Measurements from ENCODE around the gene SS18.

Gene SS18

DNA sequence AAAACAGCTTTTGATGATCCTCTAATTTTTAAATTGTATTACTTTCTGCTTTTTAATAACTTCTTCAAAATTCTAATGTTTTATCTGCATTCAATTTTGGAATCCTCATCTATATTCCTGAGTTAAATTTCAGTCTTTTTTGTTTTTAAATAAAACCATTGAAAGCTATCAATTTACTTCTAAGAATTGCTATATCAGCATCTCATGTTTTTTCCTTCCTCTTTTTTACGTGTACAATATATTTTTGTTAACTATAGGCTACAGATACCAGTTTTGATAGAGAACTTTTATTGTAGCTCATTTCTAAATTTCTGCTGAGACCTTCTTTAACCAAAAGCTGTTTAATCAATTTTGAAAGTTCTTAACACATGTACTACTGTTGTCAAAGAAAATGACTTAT, 84.5 kb downstream of the SS18 start:
- Histone ChIP-seq H3K9me2 (ENCODE audit: low read depth, low read length) (no peaks in the 10 kb centered on the region), H3K4me1 (ENCODE audit: insufficient read depth, low read length, severe bottlenecking) (no peaks in the 10 kb centered on the region), H3K9me3 (ENCODE audit: low read length) (no peaks in the 10 kb centered on the region), H3K79me2 (ENCODE audit: insufficient read depth, low read length) (no peaks in the 10 kb centered on the region), H3K9ac (ENCODE audit: low read length) (no peak overlapping the region), H4K20me1 (ENCODE audit: insufficient read depth, low read length) (no peaks in the 10 kb centered on the region), H2AFZ (ENCODE audit: low read length) (no peak overlapping the region), H3K27ac (ENCODE audit: low read depth, low read length, poor library complexity, severe bottlenecking) (no peak overlapping the region), H3K4me2 (ENCODE audit: low read length) (no peak overlapping the region), H3F3A (ENCODE audit: insufficient read depth, low read length) (0 out of 2 replicates have a peak, but pooled peaks cover 6% of the 10 kb centered on the region), H3K4me3 (ENCODE audit: low read depth, low read length, poor library complexity, severe bottlenecking) (no peak overlapping the region), H3K36me3 (ENCODE audit: insufficient read depth, low read length) (peaks cover 4% of the 10 kb centered on the region), H3K27me3 (ENCODE audit: insufficient read depth, low read length) (no peaks in the 10 kb centered on the region)
- TF ChIP-seq, protein P1, sequence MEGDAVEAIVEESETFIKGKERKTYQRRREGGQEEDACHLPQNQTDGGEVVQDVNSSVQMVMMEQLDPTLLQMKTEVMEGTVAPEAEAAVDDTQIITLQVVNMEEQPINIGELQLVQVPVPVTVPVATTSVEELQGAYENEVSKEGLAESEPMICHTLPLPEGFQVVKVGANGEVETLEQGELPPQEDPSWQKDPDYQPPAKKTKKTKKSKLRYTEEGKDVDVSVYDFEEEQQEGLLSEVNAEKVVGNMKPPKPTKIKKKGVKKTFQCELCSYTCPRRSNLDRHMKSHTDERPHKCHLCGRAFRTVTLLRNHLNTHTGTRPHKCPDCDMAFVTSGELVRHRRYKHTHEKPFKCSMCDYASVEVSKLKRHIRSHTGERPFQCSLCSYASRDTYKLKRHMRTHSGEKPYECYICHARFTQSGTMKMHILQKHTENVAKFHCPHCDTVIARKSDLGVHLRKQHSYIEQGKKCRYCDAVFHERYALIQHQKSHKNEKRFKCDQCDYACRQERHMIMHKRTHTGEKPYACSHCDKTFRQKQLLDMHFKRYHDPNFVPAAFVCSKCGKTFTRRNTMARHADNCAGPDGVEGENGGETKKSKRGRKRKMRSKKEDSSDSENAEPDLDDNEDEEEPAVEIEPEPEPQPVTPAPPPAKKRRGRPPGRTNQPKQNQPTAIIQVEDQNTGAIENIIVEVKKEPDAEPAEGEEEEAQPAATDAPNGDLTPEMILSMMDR (IDR thresholded peaks at IDR 0.05; ENCODE audit: low read length), result no peak
- no peak for TF ChIP-seq EZH2 (IDR thresholded peaks at IDR 0.05; ENCODE audit: borderline replicate concordance, low read length)

DNA sequence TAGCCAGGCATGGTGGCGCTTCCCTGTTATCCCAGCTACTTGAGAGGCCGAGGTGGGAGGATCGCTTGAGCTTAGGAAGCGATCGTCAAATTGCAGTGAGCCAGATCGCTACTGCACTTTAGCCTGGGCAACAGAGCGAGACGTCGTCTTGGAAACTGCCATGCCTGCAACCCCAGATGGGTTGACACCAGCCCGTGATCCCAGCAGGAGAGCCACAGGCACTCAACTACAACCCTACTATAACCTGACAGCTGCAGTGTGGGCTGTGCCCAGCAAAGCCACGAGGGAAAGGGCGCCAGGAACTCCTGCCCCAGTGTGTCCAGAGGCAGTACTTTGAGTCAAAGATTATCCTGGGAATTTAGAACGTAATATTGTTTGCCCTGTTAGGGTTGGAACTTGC, 85.6 kb downstream of the SS18 start:
- no peak overlapping the region for H2AFZ ChIP-seq (ENCODE audit: low read length)
- H3K4me1 ChIP-seq (ENCODE audit: insufficient read depth, low read length, severe bottlenecking), result no peaks in the 10 kb centered on the region

DNA sequence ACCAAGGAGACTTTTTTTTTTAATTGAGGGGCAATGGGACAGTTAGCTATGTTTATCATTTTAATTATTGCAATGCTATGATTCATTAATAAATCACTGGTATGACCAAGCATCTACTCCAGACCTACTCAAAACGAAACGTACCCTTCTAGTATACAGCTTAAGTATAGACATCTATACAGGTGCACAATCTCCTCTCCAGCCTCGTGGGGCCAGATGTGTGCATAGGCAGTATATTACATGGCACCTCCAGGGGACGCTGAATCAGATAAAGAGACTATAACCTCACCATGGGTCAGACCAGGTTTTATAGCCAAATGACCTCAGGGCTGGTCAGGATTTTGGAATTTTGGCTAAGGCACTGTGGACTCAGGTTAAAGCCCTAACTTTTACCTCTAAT, 86.6 kb downstream of the SS18 start:
- H4K20me1 ChIP-seq (ENCODE audit: insufficient read depth, low read length), result no peaks in the 10 kb centered on the region
- no peak overlapping the region for H3K9ac ChIP-seq (ENCODE audit: low read length)
- TF ChIP-seq, protein P1 (IDR thresholded peaks at IDR 0.05; ENCODE audit: low read length), result no peak
- no peak for TF ChIP-seq EZH2 (IDR thresholded peaks at IDR 0.05; ENCODE audit: borderline replicate concordance, low read length)
- no peaks in the 10 kb centered on the region for H3K9me2 ChIP-seq (ENCODE audit: low read depth, low read length)
- H2AFZ ChIP-seq (ENCODE audit: low read length), result no peak overlapping the region
- no peak overlapping the region for H3K27ac ChIP-seq (ENCODE audit: low read depth, low read length, poor library complexity, severe bottlenecking)
- no peak overlapping the region for H3K4me3 ChIP-seq (ENCODE audit: low read depth, low read length, poor library complexity, severe bottlenecking)
- no peaks in the 10 kb centered on the region for H3K4me1 ChIP-seq (ENCODE audit: insufficient read depth, low read length, severe bottlenecking)
- 0 out of 2 replicates have a peak, but pooled peaks cover 6% of the 10 kb centered on the region for H3F3A ChIP-seq (ENCODE audit: insufficient read depth, low read length)
- no peaks in the 10 kb centered on the region for H3K36me3 ChIP-seq (ENCODE audit: insufficient read depth, low read length)
- H3K79me2 ChIP-seq (ENCODE audit: insufficient read depth, low read length), result no peaks in the 10 kb centered on the region
- no peaks in the 10 kb centered on the region for H3K27me3 ChIP-seq (ENCODE audit: insufficient read depth, low read length)
- H3K9me3 ChIP-seq (ENCODE audit: low read length), result peaks cover 3% of the 10 kb centered on the region; the same call in 1 of the 2 replicates
- H3K4me2 ChIP-seq (ENCODE audit: low read length), result no peak overlapping the region

More for the DNA sequence above, 85.6 kb downstream of the SS18 start:
- no peak for TF ChIP-seq EZH2 (IDR thresholded peaks at IDR 0.05; ENCODE audit: borderline replicate concordance, low read length)
- TF ChIP-seq, protein P1 (IDR thresholded peaks at IDR 0.05; ENCODE audit: low read length), result no peak
- Histone ChIP-seq H3K4me2 (ENCODE audit: low read length) (no peak overlapping the region), H3K27me3 (ENCODE audit: insufficient read depth, low read length) (no peaks in the 10 kb centered on the region), H3K4me3 (ENCODE audit: low read depth, low read length, poor library complexity, severe bottlenecking) (no peak overlapping the region), H3K79me2 (ENCODE audit: insufficient read depth, low read length) (no peaks in the 10 kb centered on the region), H3K36me3 (ENCODE audit: insufficient read depth, low read length) (no peaks in the 10 kb centered on the region; the same call in 1 of the 2 replicates), H3K27ac (ENCODE audit: low read depth, low read length, poor library complexity, severe bottlenecking) (no peak overlapping the region), H4K20me1 (ENCODE audit: insufficient read depth, low read length) (no peaks in the 10 kb centered on the region), H3K9me2 (ENCODE audit: low read depth, low read length) (no peaks in the 10 kb centered on the region), H3K9me3 (ENCODE audit: low read length) (no peaks in the 10 kb centered on the region), H3K9ac (ENCODE audit: low read length) (no peak overlapping the region), H3F3A (ENCODE audit: insufficient read depth, low read length) (0 out of 2 replicates have a peak, but pooled peaks cover 6% of the 10 kb centered on the region)
